Ovary (tissue), 9 donors: ENCODE measurements around the gene NRXN3. TPM values are rescaled to one million over a fixed set of nuclear protein-coding genes. Genes with fewer than 3 reads are reported as not detected.

Experiments used
- DNase-seq, 5 donors: peaks; one replicate each; pipeline ENCODE4 v3.0.0-alpha.2; 2019 to 2020
- H3K27ac ChIP-seq, 2 donors: fragments of 200-600 bp; one replicate each; pipeline versions ENCODE4 v1.5.1 to v1.8.0; 2019 to 2022
- H3K27me3 ChIP-seq: fragments of 200-600 bp; one replicate; pipeline ENCODE4 v1.8.0; 2022
- H3K36me3 ChIP-seq: fragments of 200-600 bp; sonication (generic); one replicate; pipeline ENCODE4 v1.5.1; 2019
- H3K4me1 ChIP-seq: one replicate; pipeline ENCODE4 v1.8.1; 2013; ENCODE audit warnings: mild to moderate bottlenecking, moderate library complexity; ENCODE audit not compliant: insufficient read depth
- H3K4me3 ChIP-seq: fragments of 200-600 bp; sonication (generic); one replicate; pipeline ENCODE4 v1.5.1; 2017
- H3K9me3 ChIP-seq, 2 donors: fragments of 200-600 bp in 1 of 2; sonication (generic) in 1 of 2; one replicate each; pipeline versions ENCODE4 v1.5.1 to v1.8.1; 2013 to 2019; ENCODE audit warnings: mild to moderate bottlenecking in 1 of 2, moderate library complexity in 1 of 2
- CTCF ChIP-seq, 3 donors: fragments of 450-650 bp in 2 of 3; fragments of 200-600 bp in 1 of 3; IDR thresholded peaks; one replicate each; pipeline versions ENCODE4 v1.5.1 to v1.8.0; 2016 to 2022; ENCODE audit warnings: antibody characterized with exemption in 3 of 3, mild to moderate bottlenecking in 1 of 3
- EP300 ChIP-seq: sonication (generic); formaldehyde crosslinking; IDR thresholded peaks from one replicate; pipeline ENCODE4 v1.6.1; 2017; ENCODE audit warnings: antibody characterized with exemption
- POLR2A ChIP-seq: fragments of 450-650 bp; IDR thresholded peaks from one replicate; pipeline ENCODE4 v1.6.1; 2017; ENCODE audit warnings: antibody characterized with exemption, mild to moderate bottlenecking, moderate library complexity
- WGBS, 3 donors: extraction: QIAGEN DNeasy Blood & Tissue Kit in 1 of 3; methylation state at CpG; one replicate each; pipeline versions ENCODE4 v1.1.5 to v1.1.7; 2013 to 2017; 5-methylcytosine and 5-hydroxymethylcytosine counted together
- intact Hi-C, 4 donors: fragments of 100-400 bp; cut with DNase I; formaldehyde crosslinking; loops; one replicate each; pipeline versions ENCODE4 v1.11.0 to v1.15.1; 2022 to 2023
- polyA plus RNA-seq, 2 donors: library from polyadenylated mRNA; stranded (reverse); fragments of 200-250 nt in 1 of 2; fragments of 350-450 nt in 1 of 2; fragmentation: Illumina TruSeq in 1 of 2; extraction: RNeasy Lipid Tissue Mini Kit (QIAGEN cat#74804) in 1 of 2; gene quantifications; one replicate each; pipeline ENCODE4 v1.2.3, GENCODE V29; 2013 to 2014
- total RNA-seq, 7 donors: library from RNA; depleted of rRNA in 2 of 7; stranded (reverse); fragments of >200 nt in 2 of 7; fragmentation: NEBNext Ultra II Directional in 3 of 7; extraction: Animal tissue kit (Norgen Biotek cat#: 25700) in 3 of 7; gene quantifications; one replicate each; pipeline versions ENCODE4 v1.1.0 to v1.2.4, GENCODE V29; 2016 to 2023
- donor health status: DM: no; HTN: no; CAD: no; lungs with moderate emphysema.
- donor health status: DM: no; HTN: no; CAD: no.
- donor health status: Bipolar disorder and iron deficiency.
- donor health status: DM: yes; HTN: yes; CAD: no.
- donor health status: DM: no; HTN: no; CAD: no.
- donor health status: DM: yes; HTN: yes; CAD: no.

Gene NRXN3
- total and polyA plus RNA-seq, 9 donors = 0.28 to 6.2 (median 0.82) TPM

GRCh38 chr14:79596551-79596950, 1426.4 kb downstream of the NRXN3 start:
- TF ChIP-seq CTCF (IDR thresholded peaks at IDR 0.05) (no peak), POLR2A (no peak), EP300 (no peak)
- Histone ChIP-seq H3K4me3 (no peak overlapping the region), H3K4me1 (no peaks in the 10 kb centered on the region), H3K36me3 (no peaks in the 10 kb centered on the region), H3K27me3 (no peaks in the 10 kb centered on the region), H3K27ac (no peak overlapping the region), H3K9me3 (no peaks in the 10 kb centered on the region)
- intact Hi-C loops = no loop called here
- WGBS, 3 donors = 15 to 26% (median 22%) methylated on average over 4 of the region's 4 CpGs
- DNase-seq = no peak

GRCh38 chr14:79597566-79597965, 1427.4 kb downstream of the NRXN3 start:
- Histone ChIP-seq H3K9me3 (no peaks in the 10 kb centered on the region), H3K27me3 (no peaks in the 10 kb centered on the region), H3K36me3 (no peaks in the 10 kb centered on the region), H3K4me3 (no peak overlapping the region), H3K4me1 (no peaks in the 10 kb centered on the region), H3K27ac (no peak overlapping the region)
- TF ChIP-seq POLR2A (no peak), EP300 (no peak), CTCF (IDR thresholded peaks at IDR 0.05) (no peak)
- WGBS, 3 donors = 77 to 93% (median 93%) methylated on average over 4 of the region's 4 CpGs
- DNase-seq = no peak
- intact Hi-C loops = no loop called here

GRCh38 chr14:79598339-79598738, 1428.2 kb downstream of the NRXN3 start:
- Histone ChIP-seq H3K27ac (no peak overlapping the region), H3K9me3 (no peaks in the 10 kb centered on the region), H3K4me1 (no peaks in the 10 kb centered on the region), H3K4me3 (no peak overlapping the region), H3K27me3 (no peaks in the 10 kb centered on the region), H3K36me3 (no peaks in the 10 kb centered on the region)
- intact Hi-C loops = no loop called here
- DNase-seq = no peak
- TF ChIP-seq EP300 (no peak), POLR2A (no peak), CTCF (IDR thresholded peaks at IDR 0.05) (no peak)
- 37 to 61% (median 49%) methylated on average over 2 of the region's 2 CpGs for WGBS, 3 donors

- Histone ChIP-seq H3K4me3 (no peak overlapping the region), H3K27ac (no peak overlapping the region), H3K27me3 (no peaks in the 10 kb centered on the region), H3K9me3 (no peaks in the 10 kb centered on the region), H3K36me3 (no peaks in the 10 kb centered on the region), H3K4me1 (no peaks in the 10 kb centered on the region)
- intact Hi-C loops = no loop called here
- no peak for DNase-seq
- TF ChIP-seq POLR2A = no peak
- TF ChIP-seq EP300 = no peak
- no peak for TF ChIP-seq CTCF (IDR thresholded peaks at IDR 0.05)
Measured at GRCh38 chr14:79599239-79599638, 1429.1 kb downstream of the NRXN3 start.

GRCh38 chr14:79600406-79600805, 1430.2 kb downstream of the NRXN3 start:
- Histone ChIP-seq H3K4me1 (no peaks in the 10 kb centered on the region), H3K9me3 (no peaks in the 10 kb centered on the region), H3K4me3 (no peak overlapping the region), H3K27ac (no peak overlapping the region), H3K36me3 (no peaks in the 10 kb centered on the region), H3K27me3 (no peaks in the 10 kb centered on the region)
- WGBS, 3 donors = 31 to 79% (median 68%) methylated on average over 3 of the region's 3 CpGs
- DNase-seq = no peak
- TF ChIP-seq CTCF (IDR thresholded peaks at IDR 0.05) (no peak), EP300 (no peak), POLR2A (no peak)
- intact Hi-C loops = no loop called here
